Endothelial cell (in vitro differentiated cells): ENCODE measurements around the gene ENDOU. TPM values are rescaled to one million over a fixed set of nuclear protein-coding genes. Genes with fewer than 3 reads are reported as not detected.

ENCODE experiments used
- DNase-seq: peaks from one replicate; pipeline ENCODE4 v3.0.0; 2021; ENCODE audit warnings: low spot score
- H3K27ac Mint-ChIP-seq: one replicate; pipeline ENCODE4 v1.8.0; 2021; ENCODE audit warnings: mixed read lengths, inconsistent platforms; ENCODE audit not compliant: unreplicated experiment
- H3K27me3 Mint-ChIP-seq: one replicate; pipeline ENCODE4 v1.8.0; 2021; ENCODE audit warnings: mild to moderate bottlenecking, moderate library complexity, mixed read lengths, inconsistent platforms; ENCODE audit not compliant: unreplicated experiment
- H3K36me3 Mint-ChIP-seq: one replicate; pipeline ENCODE4 v1.8.0; 2021; ENCODE audit warnings: mild to moderate bottlenecking, low read depth, mixed read lengths, inconsistent platforms; ENCODE audit not compliant: unreplicated experiment
- H3K4me1 Mint-ChIP-seq: one replicate; pipeline ENCODE4 v1.8.0; 2021; ENCODE audit warnings: mild to moderate bottlenecking, mixed read lengths, inconsistent platforms; ENCODE audit not compliant: unreplicated experiment
- H3K4me3 Mint-ChIP-seq: one replicate; pipeline ENCODE4 v1.8.0; 2021; ENCODE audit warnings: mild to moderate bottlenecking, mixed read lengths, inconsistent platforms; ENCODE audit not compliant: unreplicated experiment
- H3K9me3 Mint-ChIP-seq: one replicate; pipeline ENCODE4 v1.8.0; 2021; ENCODE audit warnings: mixed read lengths, inconsistent platforms; ENCODE audit not compliant: unreplicated experiment
- CTCF ChIP-seq: fragments of 200-600 bp; sonication (generic); IDR thresholded peaks from one replicate; pipeline ENCODE4 v1.5.0; 2021; ENCODE audit warnings: antibody characterized with exemption; ENCODE audit not compliant: unreplicated experiment
- total RNA-seq: library from RNA; stranded (reverse); fragmentation: NEBNext Ultra II Directional; extraction: Animal tissue kit (Norgen Biotek cat#: 25700); gene quantifications from one replicate; pipeline ENCODE4 v1.2.1, GENCODE V29; 2021; ENCODE audit not compliant: unreplicated experiment

ENDOU gene
- total RNA-seq, 1 donor from 2014 or later: 1.6 TPM

- DNase-seq: no peak
- no peak overlapping the region for H3K27ac Mint-ChIP-seq
- TF ChIP-seq CTCF: no peak
Observed at GRCh38 chr12:47750916-47751470, 25.7 kb upstream of the ENDOU start.

GRCh38 chr12:47750229-47750798, 25.0 kb upstream of the ENDOU start:
- Mint-ChIP-seq H3K27me3 (peaks cover 13% of the 10 kb centered on the region), H3K4me1 (peaks cover 28% of the 10 kb centered on the region), H3K27ac (peak overlapping the region; percentile 67), H3K36me3 (peaks cover 43% of the 10 kb centered on the region), H3K9me3 (no peaks in the 10 kb centered on the region), H3K4me3 (peak overlapping the region; percentile 72)
- no peak for DNase-seq
- no peak for TF ChIP-seq CTCF

More at GRCh38 chr12:47750916-47751470, 25.7 kb upstream of the ENDOU start:
- Mint-ChIP-seq H3K27me3 (peaks cover 13% of the 10 kb centered on the region), H3K9me3 (no peaks in the 10 kb centered on the region), H3K4me1 (peaks cover 35% of the 10 kb centered on the region), H3K36me3 (peaks cover 43% of the 10 kb centered on the region), H3K4me3 (no peak overlapping the region)

DNA sequence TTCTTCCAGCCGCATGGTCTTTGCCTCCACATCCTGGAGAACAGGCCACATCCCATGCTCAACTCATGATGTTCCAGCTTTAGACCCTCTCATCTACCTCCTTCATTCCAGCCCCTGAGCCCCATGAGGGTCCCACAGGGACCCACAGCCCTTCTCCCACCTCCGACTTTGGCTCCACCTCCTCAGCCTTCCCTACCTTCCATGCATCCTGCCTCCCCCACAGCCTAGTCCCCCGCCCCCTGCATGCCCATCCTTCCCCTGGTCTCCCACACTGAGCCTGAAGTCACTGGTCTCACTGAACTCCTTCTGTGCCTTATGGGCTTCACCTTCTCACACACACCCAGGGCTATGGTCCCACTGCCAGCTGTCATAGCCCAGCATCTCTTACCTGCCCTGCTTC, 23.6 kb upstream of the ENDOU start:
- Mint-ChIP-seq H3K9me3 (no peaks in the 10 kb centered on the region), H3K4me1 (peaks cover 26% of the 10 kb centered on the region), H3K4me3 (no peak overlapping the region), H3K27me3 (peaks cover 13% of the 10 kb centered on the region), H3K36me3 (peaks cover 44% of the 10 kb centered on the region), H3K27ac (no peak overlapping the region)
- no peak for DNase-seq
- TF ChIP-seq CTCF: no peak

GRCh38 chr12:47748507-47748828, 23.2 kb upstream of the ENDOU start:
- no peaks in the 10 kb centered on the region for H3K9me3 Mint-ChIP-seq
- H3K36me3 Mint-ChIP-seq: peaks cover 47% of the 10 kb centered on the region
- no peak for DNase-seq
- TF ChIP-seq CTCF: no peak
- peaks cover 13% of the 10 kb centered on the region for H3K27me3 Mint-ChIP-seq
- H3K4me1 Mint-ChIP-seq: peaks cover 26% of the 10 kb centered on the region
- no peak overlapping the region for H3K4me3 Mint-ChIP-seq
- no peak overlapping the region for H3K27ac Mint-ChIP-seq

GRCh38 chr12:47747596-47748506, 22.6 kb upstream of the ENDOU start:
- Mint-ChIP-seq H3K36me3 (peaks cover 51% of the 10 kb centered on the region), H3K27me3 (peaks cover 18% of the 10 kb centered on the region), H3K4me3 (no peak overlapping the region), H3K27ac (no peak overlapping the region), H3K9me3 (no peaks in the 10 kb centered on the region), H3K4me1 (peaks cover 22% of the 10 kb centered on the region)
- no peak for TF ChIP-seq CTCF
- no peak for DNase-seq
